OCI-LY1 (cell line): ENCODE data around the gene PKNOX1.
"Not testable (repeated sequence)": the region's sequence is repeated elsewhere in the genome, so short reads cannot be mapped to it uniquely, and the experiment has no call there.

Experiments
- EZH2 ChIP-seq: fragments of 200-600 bp; sonication (generic), shearing (Covaris generic); IDR thresholded peaks from 2 replicates; pipeline ENCODE4 v1.8.0; 2017; ENCODE audit warnings: borderline replicate concordance, mixed run types, mild to moderate bottlenecking, antibody characterized with exemption, low read length, moderate library complexity, mixed read lengths
- TF ChIP-seq, protein P1 (sequence below): fragments of 200-600 bp; sonication (generic), shearing (Covaris generic); IDR thresholded peaks from 2 replicates; pipeline ENCODE4 v1.5.1; 2017; ENCODE audit warnings: mild to moderate bottlenecking, antibody characterized with exemption, low read length, moderate library complexity, mixed read lengths

DNA sequence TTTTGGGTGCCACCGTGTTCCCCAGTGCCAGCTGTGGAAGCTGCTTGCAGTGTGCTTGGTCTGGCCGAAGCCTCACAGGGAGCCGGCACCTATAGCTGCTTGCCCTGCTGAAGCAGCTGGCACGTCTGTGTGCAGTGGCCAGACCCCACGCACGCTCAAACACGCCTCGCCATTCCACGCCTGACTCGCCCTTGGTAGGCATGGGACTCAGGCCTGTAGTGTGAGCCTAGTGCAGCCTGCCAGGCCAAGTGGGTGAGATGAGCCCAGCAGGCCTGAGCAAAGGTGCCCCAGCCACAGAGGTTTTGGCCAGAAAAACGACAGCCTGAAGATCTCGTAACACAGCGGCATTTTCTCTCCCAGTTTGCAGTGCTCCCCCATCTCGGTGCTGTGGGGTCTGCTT, 68.9 kb downstream of the PKNOX1 start:
- TF ChIP-seq, protein P1, sequence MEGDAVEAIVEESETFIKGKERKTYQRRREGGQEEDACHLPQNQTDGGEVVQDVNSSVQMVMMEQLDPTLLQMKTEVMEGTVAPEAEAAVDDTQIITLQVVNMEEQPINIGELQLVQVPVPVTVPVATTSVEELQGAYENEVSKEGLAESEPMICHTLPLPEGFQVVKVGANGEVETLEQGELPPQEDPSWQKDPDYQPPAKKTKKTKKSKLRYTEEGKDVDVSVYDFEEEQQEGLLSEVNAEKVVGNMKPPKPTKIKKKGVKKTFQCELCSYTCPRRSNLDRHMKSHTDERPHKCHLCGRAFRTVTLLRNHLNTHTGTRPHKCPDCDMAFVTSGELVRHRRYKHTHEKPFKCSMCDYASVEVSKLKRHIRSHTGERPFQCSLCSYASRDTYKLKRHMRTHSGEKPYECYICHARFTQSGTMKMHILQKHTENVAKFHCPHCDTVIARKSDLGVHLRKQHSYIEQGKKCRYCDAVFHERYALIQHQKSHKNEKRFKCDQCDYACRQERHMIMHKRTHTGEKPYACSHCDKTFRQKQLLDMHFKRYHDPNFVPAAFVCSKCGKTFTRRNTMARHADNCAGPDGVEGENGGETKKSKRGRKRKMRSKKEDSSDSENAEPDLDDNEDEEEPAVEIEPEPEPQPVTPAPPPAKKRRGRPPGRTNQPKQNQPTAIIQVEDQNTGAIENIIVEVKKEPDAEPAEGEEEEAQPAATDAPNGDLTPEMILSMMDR = not testable (repeated sequence)
- not testable (repeated sequence) for TF ChIP-seq EZH2
